Smooth muscle cell (in vitro differentiated cells): Measurements from ENCODE around the gene PADI3. TPM values are rescaled to one million over a fixed set of nuclear protein-coding genes. Genes with fewer than 3 reads are reported as not detected.

Source experiments
- DNase-seq: peaks from one replicate; lab custom pipeline; 2025; ENCODE audit not compliant: unreplicated experiment; lab: John Stamatoyannopoulos, UW
- H2AFZ ChIP-seq: fragments of 200-600 bp; sonication (generic); 2 replicates; pipeline ENCODE4 v1.6.0; 2016; ENCODE audit warnings: antibody characterized with exemption, low read depth, mild to moderate bottlenecking
- H3F3A ChIP-seq: fragments of 200-600 bp; sonication (generic); 2 replicates; pipeline ENCODE4 v1.6.0; 2017; ENCODE audit warnings: antibody characterized with exemption, low read depth
- H3K27ac ChIP-seq: fragments of 200-600 bp; sonication (generic); 2 replicates; pipeline ENCODE4 v1.5.1; 2016; ENCODE audit warnings: low read depth, mild to moderate bottlenecking
- H3K27me3 ChIP-seq: fragments of 200-600 bp; sonication (generic); 2 replicates; pipeline ENCODE4 v1.6.1; 2016; ENCODE audit warnings: low read depth, mild to moderate bottlenecking
- H3K36me3 ChIP-seq: fragments of 200-600 bp; sonication (generic); 2 replicates; pipeline ENCODE4 v1.5.1; 2016; ENCODE audit warnings: low read depth
- H3K4me1 ChIP-seq: fragments of 200-600 bp; sonication (generic); 2 replicates; pipeline ENCODE4 v1.5.1; 2016; ENCODE audit warnings: low read depth
- H3K4me2 ChIP-seq: fragments of 200-600 bp; sonication (generic); 2 replicates; pipeline ENCODE4 v1.6.0; 2016; ENCODE audit warnings: mild to moderate bottlenecking
- H3K4me3 ChIP-seq: fragments of 200-600 bp; sonication (generic); 2 replicates; pipeline ENCODE4 v1.5.1; 2016; ENCODE audit warnings: mild to moderate bottlenecking
- H3K79me2 ChIP-seq: fragments of 200-600 bp; sonication (generic); 2 replicates; pipeline ENCODE4 v1.6.0; 2016; ENCODE audit warnings: low read depth, mild to moderate bottlenecking
- H3K9ac ChIP-seq: fragments of 200-600 bp; sonication (generic); 2 replicates; pipeline ENCODE4 v1.6.0; 2016; ENCODE audit warnings: low read depth
- H3K9me3 ChIP-seq: fragments of 200-600 bp; sonication (generic); replicated peaks from 2 replicates; pipeline ENCODE4 v1.5.1; 2016; ENCODE audit warnings: low read depth
- H4K20me1 ChIP-seq: fragments of 200-600 bp; sonication (generic); 2 replicates; pipeline ENCODE4 v1.6.0; 2016; ENCODE audit warnings: low read depth
- WGBS: methylation state at CpG from one replicate; pipeline ENCODE4 v1.1.7; 2016; ENCODE audit warnings: low lambda C conversion rate; 5-methylcytosine and 5-hydroxymethylcytosine counted together
- polyA plus RNA-seq: library from polyadenylated mRNA; unstranded; fragments of >200 nt; fragmentation: Nextera tagmentation; extraction: Ambion mirVana; gene quantifications from 2 replicates; pipeline ENCODE4 v1.2.1, GENCODE V29; 2016
- total RNA-seq: library from RNA; depleted of rRNA; stranded (reverse); fragments of >200 nt; gene quantifications from 2 replicates; pipeline ENCODE4 v1.2.3, GENCODE V29; 2014
- TF ChIP-seq, protein P1 (sequence below): fragments of 200-600 bp; sonication (generic); IDR thresholded peaks from 2 replicates; pipeline ENCODE4 v1.5.1; 2017; ENCODE audit warnings: borderline replicate concordance, mild to moderate bottlenecking, antibody characterized with exemption; ENCODE audit not compliant: insufficient read depth, poor library complexity, severe bottlenecking

PADI3 gene
- total and polyA plus RNA-seq, 2 experiments from 2014 or later: not detected

DNA sequence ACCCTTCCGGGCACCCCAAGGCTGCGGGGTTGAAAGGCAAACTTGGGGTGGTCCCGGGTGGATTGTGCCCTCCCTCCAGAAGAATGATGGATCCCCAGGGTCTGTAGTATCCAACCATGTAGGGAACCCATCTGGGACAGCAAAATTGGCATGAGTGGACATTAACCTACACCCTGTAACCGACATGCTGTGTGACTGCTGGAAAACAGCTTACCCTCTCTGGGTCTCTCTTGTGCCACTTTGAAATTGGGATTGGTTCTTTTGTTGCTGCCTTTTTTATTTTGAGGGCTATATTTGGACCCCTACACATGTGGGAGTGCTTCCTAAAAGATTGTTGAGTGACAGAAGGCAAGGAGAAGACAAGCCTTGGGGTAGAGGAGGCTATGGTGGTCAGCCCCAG, 24.5 kb upstream of the PADI3 start:
- H3K9ac ChIP-seq: no peak overlapping the region
- H3K9me3 ChIP-seq: no peaks in the 10 kb centered on the region
- no peaks in the 10 kb centered on the region for H3K4me1 ChIP-seq
- H3K36me3 ChIP-seq: no peaks in the 10 kb centered on the region
- no peak overlapping the region for H3K4me3 ChIP-seq
- no peaks in the 10 kb centered on the region for H3F3A ChIP-seq
- TF ChIP-seq, protein P1, sequence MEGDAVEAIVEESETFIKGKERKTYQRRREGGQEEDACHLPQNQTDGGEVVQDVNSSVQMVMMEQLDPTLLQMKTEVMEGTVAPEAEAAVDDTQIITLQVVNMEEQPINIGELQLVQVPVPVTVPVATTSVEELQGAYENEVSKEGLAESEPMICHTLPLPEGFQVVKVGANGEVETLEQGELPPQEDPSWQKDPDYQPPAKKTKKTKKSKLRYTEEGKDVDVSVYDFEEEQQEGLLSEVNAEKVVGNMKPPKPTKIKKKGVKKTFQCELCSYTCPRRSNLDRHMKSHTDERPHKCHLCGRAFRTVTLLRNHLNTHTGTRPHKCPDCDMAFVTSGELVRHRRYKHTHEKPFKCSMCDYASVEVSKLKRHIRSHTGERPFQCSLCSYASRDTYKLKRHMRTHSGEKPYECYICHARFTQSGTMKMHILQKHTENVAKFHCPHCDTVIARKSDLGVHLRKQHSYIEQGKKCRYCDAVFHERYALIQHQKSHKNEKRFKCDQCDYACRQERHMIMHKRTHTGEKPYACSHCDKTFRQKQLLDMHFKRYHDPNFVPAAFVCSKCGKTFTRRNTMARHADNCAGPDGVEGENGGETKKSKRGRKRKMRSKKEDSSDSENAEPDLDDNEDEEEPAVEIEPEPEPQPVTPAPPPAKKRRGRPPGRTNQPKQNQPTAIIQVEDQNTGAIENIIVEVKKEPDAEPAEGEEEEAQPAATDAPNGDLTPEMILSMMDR: no peak
- no peak overlapping the region for H2AFZ ChIP-seq
- WGBS: 98% methylated on average over 4 of the region's 4 CpGs
- H3K4me2 ChIP-seq: no peak overlapping the region
- H4K20me1 ChIP-seq: no peaks in the 10 kb centered on the region
- H3K27ac ChIP-seq: no peak overlapping the region
- DNase-seq: no peak
- H3K27me3 ChIP-seq: no peaks in the 10 kb centered on the region
- H3K79me2 ChIP-seq: no peaks in the 10 kb centered on the region

DNA sequence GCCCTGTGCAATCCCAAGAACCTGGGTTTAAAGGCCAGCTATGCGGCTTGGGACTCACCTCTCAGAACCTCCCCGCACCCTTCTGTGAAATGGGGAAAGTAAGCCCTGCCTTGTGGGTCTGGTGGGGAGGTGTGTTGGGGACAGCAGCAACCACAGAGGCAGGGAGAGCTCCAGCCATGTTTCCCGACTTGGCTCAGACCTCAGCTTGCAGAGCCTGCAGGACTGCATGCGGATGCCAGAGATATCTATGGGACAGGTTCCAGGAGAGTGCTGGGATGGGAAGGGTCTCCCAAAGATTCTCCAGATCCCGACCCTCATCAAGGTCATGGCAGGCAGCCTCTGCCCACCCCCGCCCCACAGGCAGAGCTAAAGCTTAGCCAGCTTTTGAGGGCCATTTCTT, 23.8 kb upstream of the PADI3 start:
- Histone ChIP-seq H2AFZ (no peak overlapping the region), H3K9ac (no peak overlapping the region), H3K9me3 (no peaks in the 10 kb centered on the region), H3K4me1 (no peaks in the 10 kb centered on the region), H3K27me3 (no peaks in the 10 kb centered on the region), H4K20me1 (no peaks in the 10 kb centered on the region), H3K36me3 (no peaks in the 10 kb centered on the region), H3K4me2 (no peak overlapping the region), H3K79me2 (no peaks in the 10 kb centered on the region), H3F3A (no peaks in the 10 kb centered on the region), H3K27ac (no peak overlapping the region), H3K4me3 (no peak overlapping the region)
- WGBS: 85% methylated on average over 6 of the region's 6 CpGs
- DNase-seq: no peak
- TF ChIP-seq, protein P1: no peak

DNA sequence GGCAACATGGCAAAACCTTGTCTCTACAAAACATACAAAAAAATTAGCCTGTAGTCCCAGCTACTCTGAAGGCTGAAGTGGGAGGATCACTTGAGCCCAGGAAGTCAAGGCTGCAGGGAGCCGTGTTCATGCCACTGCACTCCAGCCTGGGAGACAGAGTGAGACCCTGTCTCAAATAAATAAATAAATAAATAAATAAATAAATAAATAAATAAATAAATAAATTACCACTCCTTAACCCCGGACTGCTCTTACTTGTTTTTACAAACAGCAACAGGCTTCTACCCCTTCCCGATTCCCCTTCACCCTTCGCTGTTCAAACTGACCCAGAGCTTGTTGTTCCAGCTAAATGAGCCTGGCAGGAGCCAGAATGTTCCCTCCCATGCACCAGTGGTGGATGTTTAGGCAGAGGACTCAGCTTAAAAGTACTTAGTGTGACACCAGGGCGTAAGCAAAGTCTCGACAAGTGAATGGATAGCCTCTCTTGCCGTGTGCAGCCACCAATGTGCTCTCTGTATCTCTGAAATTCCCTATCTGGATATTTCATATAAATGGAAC, 21.5 kb upstream of the PADI3 start:
- H3F3A ChIP-seq: peaks cover 2% of the 10 kb centered on the region
- H3K9ac ChIP-seq: no peak overlapping the region
- H3K4me2 ChIP-seq: no peak overlapping the region
- no peak overlapping the region for H3K27ac ChIP-seq
- H3K79me2 ChIP-seq: no peaks in the 10 kb centered on the region
- H3K4me3 ChIP-seq: no peak overlapping the region
- no peaks in the 10 kb centered on the region for H4K20me1 ChIP-seq
- H3K27me3 ChIP-seq: no peaks in the 10 kb centered on the region
- no peaks in the 10 kb centered on the region for H3K9me3 ChIP-seq
- H2AFZ ChIP-seq: no peak overlapping the region
- H3K4me1 ChIP-seq: no peaks in the 10 kb centered on the region
- TF ChIP-seq, protein P1: no peak
- H3K36me3 ChIP-seq: no peaks in the 10 kb centered on the region
- DNase-seq: no peak
- 86% methylated on average over 7 of the region's 7 CpGs for WGBS

DNA sequence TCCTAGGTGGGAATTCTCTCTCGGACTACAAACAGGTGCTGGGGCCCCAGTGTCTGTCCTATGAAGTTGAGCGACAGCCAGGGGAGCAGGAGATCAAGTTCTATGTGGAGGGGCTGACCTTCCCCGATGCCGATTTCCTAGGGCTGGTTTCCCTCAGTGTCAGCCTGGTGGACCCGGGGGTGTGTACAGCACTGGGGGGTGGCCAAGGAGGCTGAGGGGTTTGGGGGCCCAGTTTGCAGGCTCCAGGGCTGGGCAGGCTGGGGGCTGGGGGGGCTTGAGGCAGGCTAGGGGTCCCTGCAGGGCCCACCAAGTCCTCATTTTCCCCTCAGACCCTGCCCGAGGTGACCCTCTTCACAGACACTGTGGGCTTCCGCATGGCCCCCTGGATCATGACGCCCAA, 20.3 kb upstream of the PADI3 start:
- H3K4me1 ChIP-seq: no peaks in the 10 kb centered on the region
- WGBS: 86% methylated on average over 8 of the region's 8 CpGs
- H3K27ac ChIP-seq: no peak overlapping the region
- H4K20me1 ChIP-seq: no peaks in the 10 kb centered on the region
- H3K9me3 ChIP-seq: no peaks in the 10 kb centered on the region
- H3K4me3 ChIP-seq: no peak overlapping the region
- no peak for DNase-seq
- H3K79me2 ChIP-seq: no peaks in the 10 kb centered on the region
- H3K9ac ChIP-seq: no peak overlapping the region
- no peaks in the 10 kb centered on the region for H3K36me3 ChIP-seq
- no peaks in the 10 kb centered on the region for H3K27me3 ChIP-seq
- peaks cover 8% of the 10 kb centered on the region for H3F3A ChIP-seq
- H2AFZ ChIP-seq: no peak overlapping the region
- H3K4me2 ChIP-seq: no peak overlapping the region
- TF ChIP-seq, protein P1: no peak
